Heart right ventricle (tissue), 16 donors: Measurements from ENCODE around the gene ARPIN. TPM values are rescaled to one million over a fixed set of nuclear protein-coding genes. Genes with fewer than 3 reads are reported as not detected.

ENCODE experiments used
- ATAC-seq, 8 donors: fragments of 200-7000 bp; cut with Tn5 transposase; one replicate each; pipeline ENCODE4 v1.9.1; 2020; ENCODE audit warnings: mild to moderate bottlenecking in 8 of 8, moderate library complexity in 8 of 8, moderate number of reproducible peaks in 1 of 8
- DNase-seq, 2 donors: peaks; one replicate each; pipeline ENCODE4 v3.0.0-alpha.2; 2020
- H3K27ac ChIP-seq, 10 donors: fragments of 200-600 bp; sonication (generic) in 2 of 10; one replicate each; pipeline versions ENCODE4 v1.5.0 to v1.8.0; 2020 to 2022; ENCODE audit warnings: mild to moderate bottlenecking in 3 of 10
- H3K27me3 ChIP-seq, 7 donors: fragments of 200-600 bp; one replicate each; pipeline ENCODE4 v1.8.0; 2021 to 2022; ENCODE audit warnings: mild to moderate bottlenecking in 2 of 7
- H3K36me3 ChIP-seq, 9 donors: fragments of 200-600 bp; sonication (generic) in 1 of 9; one replicate each; pipeline versions ENCODE4 v1.5.0 to v1.8.0; 2020 to 2022; ENCODE audit warnings: mild to moderate bottlenecking in 2 of 9
- H3K4me1 ChIP-seq, 9 donors: fragments of 200-600 bp; sonication (generic) in 1 of 9; one replicate each; pipeline versions ENCODE4 v1.5.0 to v1.8.0; 2020 to 2022; ENCODE audit warnings: mild to moderate bottlenecking in 4 of 9
- H3K4me3 ChIP-seq, 10 donors: fragments of 200-600 bp; sonication (generic) in 2 of 10; one replicate each; pipeline versions ENCODE4 v1.5.0 to v1.8.0; 2020 to 2022; ENCODE audit warnings: mild to moderate bottlenecking in 7 of 10, moderate library complexity in 2 of 10
- H3K9me3 ChIP-seq, 11 donors: fragments of 200-600 bp in 10 of 11; sonication (generic) in 2 of 11; one replicate each; pipeline versions ENCODE4 v1.5.0 to v1.8.0; 2013 to 2022; ENCODE audit warnings: mild to moderate bottlenecking in 2 of 11, control low read depth in 1 of 11, moderate library complexity in 1 of 11
- CTCF ChIP-seq, 9 donors: fragments of 200-600 bp; sonication (generic) in 2 of 9; IDR thresholded peaks; one replicate each; pipeline versions ENCODE4 v1.5.0 to v1.8.0; 2021 to 2022; ENCODE audit warnings: antibody characterized with exemption in 9 of 9, mild to moderate bottlenecking in 5 of 9, moderate library complexity in 1 of 9
- WGBS, 2 donors: extraction: QIAGEN DNeasy Blood & Tissue Kit; methylation state at CpG; one replicate each; pipeline ENCODE4 v1.1.7; 2013; ENCODE audit warnings: inconsistent platforms in 1 of 2; 5-methylcytosine and 5-hydroxymethylcytosine counted together
- intact Hi-C, 10 donors: fragments of 100-400 bp; cut with DNase I; formaldehyde crosslinking; loops; one replicate each; pipeline versions ENCODE4 v1.11.1 to v1.14.2; 2022
- polyA plus RNA-seq, 2 donors: library from polyadenylated mRNA; stranded (reverse); fragments of 200-250 nt; gene quantifications; one replicate each; pipeline ENCODE4 v1.2.3, GENCODE V29; 2013
- total RNA-seq, 10 donors: library from RNA; stranded (reverse); fragmentation: NEBNext Ultra II Directional in 3 of 10; extraction: Animal tissue kit (Norgen Biotek cat#: 25700) in 3 of 10; gene quantifications; one replicate each; pipeline versions ENCODE4 v1.2.1 to v1.2.4, GENCODE V29; 2021 to 2023
- donor health status: Arrhythmogenic right ventricular cardiomyopathy.
- donor health status: ischemic (EF 13 %, LVEDD 7.1; RV severe dilation, severe dysfunction).
- donor health status: healthy with polysubstance abuse.
- donor health status: DM: no; HTN: yes; CAD: no.
- donor health status: DM: no; HTN: no; CAD: no.
- donor health status: ischemic (EF 25% LVEDD 6.9; RV normal size, moderate dysfunction).
- donor health status: ischemic (EF 25% LVEDD 5.7; RV mildly dilated, moderate dysfunction).
- donor health status: healthy.
- donor health status: DM: yes; HTN: yes; CAD: no.
- donor health status: Ischemic cardiomyopathy.
- donor health status: ischemic (EF 35%, LVEDD 5.7; RV mildly dilated, moderate dysfunction).
- donor health status: nonischemic (EF 11% LVEDD 7.7; RV severe dilation, severe dysfunction).
- donor health status: DM: yes; HTN: yes; CAD: no.
- donor health status: PGD.
- donor health status: ischemic (EF 29% LVEDD 5.4; RV normal size, mild dysfunction).
- donor health status: nonischemic (EF 23%, LVEDD 6.1; RV moderate dilation, normal function).

ARPIN gene
- total and polyA plus RNA-seq, 12 donors = 4.6 to 12.8 (median 11.0) TPM

GRCh38 chr15:89878323-89878722, 34.4 kb downstream of the ARPIN start:
- Histone ChIP-seq H3K27ac (peak overlapping the region in 1 of 10 donors; percentile 72), H3K36me3 (peaks cover 0 to 93% (median 19%) of the 10 kb centered on the region in 9 donors), H3K27me3 (no peaks in the 10 kb centered on the region), H3K4me3 (no peak overlapping the region), H3K9me3 (no peaks in the 10 kb centered on the region), H3K4me1 (peaks cover 0 to 29% (median 0%) of the 10 kb centered on the region in 9 donors)
- intact Hi-C loops = loop anchor here in 2 of 10 donors (5.0 kb wide), 2 partner anchors 116 to 131 kb away; no protein-coding TSS in a partner anchor
- ATAC-seq (no peak), DNase-seq (no peak)
- no peak for TF ChIP-seq CTCF (IDR thresholded peaks at IDR 0.05)
- 79 to 84% methylated on average over 3 of the region's 3 CpGs for WGBS, 2 donors

GRCh38 chr15:89877083-89877425, 35.7 kb downstream of the ARPIN start:
- H3K27me3 ChIP-seq = no peaks in the 10 kb centered on the region
- peaks cover 0 to 91% (median 23%) of the 10 kb centered on the region in 9 donors for H3K36me3 ChIP-seq
- H3K4me3 ChIP-seq = no peak overlapping the region
- peak overlapping the region in 1 of 10 donors; percentile 72 for H3K27ac ChIP-seq
- ATAC-seq = no peak
- no peak for DNase-seq
- TF ChIP-seq CTCF (IDR thresholded peaks at IDR 0.05) = no peak
- peaks cover 0 to 29% (median 0%) of the 10 kb centered on the region in 9 donors for H3K4me1 ChIP-seq
- WGBS, 2 donors = 68 to 82% methylated on average over 2 of the region's 2 CpGs
- intact Hi-C loops = loop anchor here in 3 of 10 donors (2.0 to 5.0 kb wide), 3 partner anchors 115 to 130 kb away; no protein-coding TSS in a partner anchor
- H3K9me3 ChIP-seq = no peaks in the 10 kb centered on the region

GRCh38 chr15:89876396-89877082, 36.2 kb downstream of the ARPIN start:
- no peak for TF ChIP-seq CTCF (IDR thresholded peaks at IDR 0.05)
- Histone ChIP-seq H3K4me3 (no peak overlapping the region), H3K36me3 (peaks cover 0 to 91% (median 25%) of the 10 kb centered on the region in 9 donors), H3K9me3 (no peaks in the 10 kb centered on the region), H3K27me3 (no peaks in the 10 kb centered on the region), H3K27ac (peak overlapping the region in 1 of 10 donors; percentile 72), H3K4me1 (peaks cover 0 to 29% (median 0%) of the 10 kb centered on the region in 9 donors)
- WGBS, 2 donors = 83 to 93% methylated on average over 4 of the region's 4 CpGs
- no peak for ATAC-seq
- intact Hi-C loops = loop anchor here in 3 of 10 donors (2.0 to 5.0 kb wide), 3 partner anchors 114 to 129 kb away; no protein-coding TSS in a partner anchor
- DNase-seq = no peak

- 96 to 97% methylated on average over 6 of the region's 6 CpGs for WGBS, 2 donors
- H3K4me3 ChIP-seq = no peak overlapping the region
- intact Hi-C loops = loop anchor here in 7 of 10 donors (1.0 to 5.0 kb wide), 4 partner anchors 113 to 128 kb away; no protein-coding TSS in a partner anchor
- peaks cover 0 to 29% (median 5%) of the 10 kb centered on the region in 9 donors for H3K4me1 ChIP-seq
- ATAC-seq (no peak), DNase-seq (no peak)
- no peak for TF ChIP-seq CTCF (IDR thresholded peaks at IDR 0.05)
- no peaks in the 10 kb centered on the region for H3K9me3 ChIP-seq
- H3K27ac ChIP-seq = peak overlapping the region in 1 of 10 donors; percentile 72
- H3K36me3 ChIP-seq = peaks cover 0 to 91% (median 27%) of the 10 kb centered on the region in 9 donors
- H3K27me3 ChIP-seq = no peaks in the 10 kb centered on the region
Observed at GRCh38 chr15:89875741-89876140, 37.0 kb downstream of the ARPIN start.
